GM12878 (cell line): ENCODE data around the gene CACNG1. TPM values are rescaled to one million over a fixed set of nuclear protein-coding genes. Genes with fewer than 3 reads are reported as not detected.

ENCODE experiments used
- ATAC-seq: fragments of 200-7000 bp; cut with Tn5 transposase; 3 replicates; pipeline ENCODE4 v1.9.1; 2020; ENCODE audit warnings: mild to moderate bottlenecking, moderate library complexity
- BruUV-seq: library from RNA; stranded (reverse); fragments of 400-500 nt; replicated peaks from 2 replicates; lab custom pipeline; 2021; lab: Mats Ljungman, UMichigan
- CTCF ChIA-PET: fragments of 300-600 bp; sonication (Branson Sonifier 250); formaldehyde crosslinking; extraction: SDS; loops from one replicate; lab custom pipeline; 2021; ENCODE audit warnings: inconsistent platforms; lab: Yijun Ruan, JAX
- POLR2A ChIA-PET: fragments of 350-600 bp; formaldehyde crosslinking; extraction: SDS; loops from one replicate; lab custom pipeline; 2021; ENCODE audit warnings: inconsistent platforms; lab: Charles Lee
- RAD21 ChIA-PET: fragments of 300-600 bp; sonication (Branson Sonifier 250); formaldehyde crosslinking; loops from one replicate; lab custom pipeline; 2023; ENCODE audit warnings: antibody characterized with exemption; ENCODE audit not compliant: unreplicated experiment; lab: Charles Lee
- SMC1A ChIA-PET: fragments of 300-600 bp; sonication (Branson Sonifier 250); formaldehyde crosslinking; loops from one replicate; lab custom pipeline; 2023; ENCODE audit not compliant: unreplicated experiment, uncharacterized antibody; lab: Charles Lee
- DNase-seq: peaks from one replicate; pipeline ENCODE4 v3.0.0-alpha.2; 2011; ENCODE audit warnings: low read depth, low spot score
- FAIRE-seq: peaks from 3 replicates; lab custom pipeline; 2011; peaks lifted over from hg19 to GRCh38; lab: Jason Lieb, UNC
- H2AFZ ChIP-seq: 2 replicates; pipeline ENCODE4 v1.6.0; 2011; ENCODE audit warnings: low read depth, low read length, control low read depth; ENCODE audit not compliant: control insufficient read depth
- H3K27ac ChIP-seq: 2 replicates; pipeline ENCODE4 v1.5.1; 2011; ENCODE audit warnings: control low read depth; ENCODE audit not compliant: control insufficient read depth, insufficient read depth
- H3K27me3 ChIP-seq, 2 experiments: replicated peaks in 1 of 2; 2 replicates each; pipeline versions ENCODE4 v1.6.0 to v1.6.1; 2011; ENCODE audit warnings: low read length in 1 of 2; ENCODE audit not compliant: control insufficient read depth in 2 of 2, insufficient read depth in 2 of 2
- H3K36me3 ChIP-seq, 2 experiments: 2 replicates each; pipeline ENCODE4 v1.5.1; 2011; ENCODE audit warnings: low read length in 1 of 2; ENCODE audit not compliant: control insufficient read depth in 2 of 2, insufficient read depth in 2 of 2
- H3K4me1 ChIP-seq: 2 replicates; pipeline ENCODE4 v1.6.1; 2011; ENCODE audit warnings: mild to moderate bottlenecking, low read length, moderate library complexity, mixed read lengths; ENCODE audit not compliant: control insufficient read depth, insufficient read depth
- H3K4me2 ChIP-seq: 2 replicates; pipeline ENCODE4 v1.6.0; 2011; ENCODE audit warnings: control low read depth; ENCODE audit not compliant: control insufficient read depth, insufficient read depth
- H3K4me3 ChIP-seq: fragments of 200-600 bp; sonication (generic); 2 replicates; pipeline ENCODE4 v1.5.1; 2016
- H3K79me2 ChIP-seq: 2 replicates; pipeline ENCODE4 v1.6.0; 2011; ENCODE audit warnings: low read length; ENCODE audit not compliant: control insufficient read depth, insufficient read depth
- H3K9ac ChIP-seq: 2 replicates; pipeline ENCODE4 v1.8.0; 2011; ENCODE audit warnings: low read length, control low read depth, mixed read lengths; ENCODE audit not compliant: control insufficient read depth, insufficient read depth
- H3K9me3 ChIP-seq: replicated peaks from 3 replicates; pipeline ENCODE4 v1.5.1; 2011; ENCODE audit warnings: mild to moderate bottlenecking, low read length; ENCODE audit not compliant: control insufficient read depth, insufficient read depth
- H4K20me1 ChIP-seq: 2 replicates; pipeline ENCODE4 v1.6.0; 2011; ENCODE audit not compliant: control insufficient read depth, insufficient read depth
- FOS ChIP-seq: IDR thresholded peaks from 3 replicates; pipeline ENCODE4 v1.6.1; 2011; ENCODE audit warnings: borderline replicate concordance; ENCODE audit not compliant: insufficient read length; ENCODE audit errors: extremely low read depth
- IKZF2 ChIP-seq, 2 experiments: fragments of 450-650 bp; IDR thresholded peaks; 2 replicates each; pipeline ENCODE4 v1.6.1; 2017; ENCODE audit warnings: mild to moderate bottlenecking in 2 of 2, moderate library complexity in 2 of 2
- MEF2B ChIP-seq: fragments of 450-650 bp; IDR thresholded peaks from 2 replicates; pipeline ENCODE4 v1.6.1; 2018; ENCODE audit warnings: mild to moderate bottlenecking, moderate library complexity; ENCODE audit not compliant: partially characterized antibody, poor library complexity, severe bottlenecking
- MYB ChIP-seq: fragments of 150-350 bp; IDR thresholded peaks from 2 replicates; pipeline ENCODE4 v1.6.1; 2014; ENCODE audit warnings: mild to moderate bottlenecking, low read depth, low read length, borderline replicate concordance
- NFXL1 ChIP-seq: fragments of 450-650 bp; IDR thresholded peaks from 2 replicates; pipeline ENCODE4 v1.6.1; 2017; ENCODE audit warnings: antibody characterized with exemption, mild to moderate bottlenecking, borderline replicate concordance
- YY1 ChIP-seq: IDR thresholded peaks from 2 replicates; pipeline ENCODE4 v1.6.1; 2011; ENCODE audit warnings: low read depth, mild to moderate bottlenecking, low read length
- WGBS: methylation state at CpG from one replicate; pipeline ENCODE4 v1.1.6; 2016; ENCODE audit warnings: low lambda C conversion rate; ENCODE audit not compliant: insufficient replicate concordance, insufficient coverage; ENCODE audit errors: missing lambda C conversion rate; 5-methylcytosine and 5-hydroxymethylcytosine counted together
- in situ Hi-C: fragments of 300-500 bp; cut with MboI; formaldehyde crosslinking; loops from 9 replicates; pipeline ENCODE4 v1.14.3; 2018; ENCODE audit warnings: mixed read lengths
- intact Hi-C: fragments of 100-400 bp; cut with micrococcal nuclease; formaldehyde crosslinking; loops from one replicate; pipeline ENCODE4 v1.14.2; 2022; ENCODE audit not compliant: unreplicated experiment
- polyA plus RNA-seq, 11 experiments: library from polyadenylated mRNA; depleted of rRNA in 4 of 11; unstranded in 6 of 11; stranded (reverse) in 5 of 11; fragments of >200 nt; fragmentation: Nextera tagmentation in 4 of 11; fragmentation: Illumina TruSeq in 1 of 11; extraction: Ambion mirVana in 4 of 11; extraction: Trizol in 1 of 11; gene quantifications; 1 replicate in 1 of 11; 2 replicates in 10 of 11; pipeline versions ENCODE4 v1.2.1 to v1.2.3, GENCODE V29; 2011 to 2016; ENCODE audit warnings: inconsistent platforms in 2 of 11, missing spikeins in 2 of 11, low read depth in 1 of 11
- total RNA-seq, 4 experiments: library from RNA; depleted of rRNA in 3 of 4; stranded (reverse); fragments of >200 nt in 3 of 4; fragmentation: Illumina TruSeq in 1 of 4; extraction: Trizol in 1 of 4; gene quantifications; 2 replicates each; pipeline versions ENCODE4 v1.2.1 to v1.2.3, GENCODE V29; 2013 to 2021
- TF ChIP-seq, protein P1 (sequence below): IDR thresholded peaks from 2 replicates; pipeline ENCODE4 v1.6.1; 2012; ENCODE audit warnings: low read depth, low read length, improper control_type of control experiment

CACNG1 gene
- total and polyA plus RNA-seq, 10 of the 15 experiments (the other 5 are each of a cell fraction or from before 2014, with no cell fraction given) = not detected

DNA sequence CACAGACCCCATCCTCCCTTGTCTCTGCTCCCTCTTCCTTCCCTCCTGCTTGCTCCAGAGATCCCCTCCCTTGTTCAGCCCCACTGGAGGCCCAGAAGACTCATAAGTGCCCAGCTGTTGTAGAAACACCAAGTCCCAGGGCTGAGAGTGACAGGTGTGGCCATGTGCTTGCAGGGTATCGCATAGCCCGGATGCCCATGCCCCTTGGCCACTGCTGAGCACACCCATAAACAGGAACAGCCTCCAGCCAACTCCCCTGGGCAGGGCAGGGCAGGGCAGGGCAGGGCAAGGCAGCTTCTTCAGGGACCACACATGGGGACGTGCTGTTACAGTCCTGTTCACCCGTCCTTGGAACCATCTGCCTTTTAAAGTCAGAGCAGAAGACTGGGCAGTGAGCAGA lies 2.0 kb downstream of the CACNG1 start:
- FAIRE-seq = no peak
- ChIA-PET CTCF (no interaction called here), POLR2A (no interaction called here), RAD21 (no interaction called here), SMC1A (no interaction called here)
- intact Hi-C loops (no loop called here), in situ Hi-C loops (no loop called here)
- no peak overlapping the region for H3K27ac ChIP-seq
- no peak for ATAC-seq
- no peaks in the 10 kb centered on the region for H3K79me2 ChIP-seq
- no TSS peak for BruUV-seq
- no peak overlapping the region for H3K4me3 ChIP-seq
- no peak for DNase-seq
- peaks cover 3% of the 10 kb centered on the region for H3K9me3 ChIP-seq
- TF ChIP-seq, protein P1, sequence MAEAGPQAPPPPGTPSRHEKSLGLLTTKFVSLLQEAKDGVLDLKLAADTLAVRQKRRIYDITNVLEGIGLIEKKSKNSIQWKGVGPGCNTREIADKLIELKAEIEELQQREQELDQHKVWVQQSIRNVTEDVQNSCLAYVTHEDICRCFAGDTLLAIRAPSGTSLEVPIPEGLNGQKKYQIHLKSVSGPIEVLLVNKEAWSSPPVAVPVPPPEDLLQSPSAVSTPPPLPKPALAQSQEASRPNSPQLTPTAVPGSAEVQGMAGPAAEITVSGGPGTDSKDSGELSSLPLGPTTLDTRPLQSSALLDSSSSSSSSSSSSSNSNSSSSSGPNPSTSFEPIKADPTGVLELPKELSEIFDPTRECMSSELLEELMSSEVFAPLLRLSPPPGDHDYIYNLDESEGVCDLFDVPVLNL = no peak
- TF ChIP-seq MEF2B (no peak), NFXL1 (no peak), MYB (no peak), YY1 (no peak)
- H3K27me3 ChIP-seq = no peaks in the 10 kb centered on the region
- H3K4me1 ChIP-seq = no peaks in the 10 kb centered on the region
- H3K4me2 ChIP-seq = no peak overlapping the region
- no peak overlapping the region for H2AFZ ChIP-seq
- 26% methylated on average over 4 of the region's 4 CpGs for WGBS
- no peaks in the 10 kb centered on the region for H4K20me1 ChIP-seq
- H3K9ac ChIP-seq = no peak overlapping the region
- H3K36me3 ChIP-seq = no peaks in the 10 kb centered on the region

- ChIA-PET CTCF (interaction anchor here (0.9 kb wide), 1 partner anchor 9 kb away, joined by 3 read pairs; no protein-coding TSS in a partner anchor), RAD21 (interaction anchor here (0.5 to 1.0 kb wide), 2 partner anchors 35 to 56 kb away, joined by 3 read pairs; no protein-coding TSS in a partner anchor), SMC1A (interaction anchor here (1.2 to 1.6 kb wide), 2 partner anchors 9 to 33 kb away, joined by 3 to 4 read pairs; no protein-coding TSS in a partner anchor), POLR2A (interaction anchor here (1.7 kb wide), 1 partner anchor 12 kb away, joined by 3 read pairs; no protein-coding TSS in a partner anchor)
- H3K9ac ChIP-seq = no peak overlapping the region
- TF ChIP-seq FOS (no peak), IKZF2 (IDR thresholded peaks at IDR 0.05) (peak in 1 of 2 experiments; percentile 25; a peak in 2 of 4 replicates)
- no peaks in the 10 kb centered on the region for H4K20me1 ChIP-seq
- H3K4me2 ChIP-seq = no peak overlapping the region
- H3K4me1 ChIP-seq = peaks cover 7% of the 10 kb centered on the region
- WGBS = 0% methylated on average over 1 of the region's 1 CpG
- H3K27me3 ChIP-seq = no peaks in the 10 kb centered on the region
- intact Hi-C loops (no loop called here), in situ Hi-C loops (no loop called here)
- FAIRE-seq (no peak), DNase-seq (no peak), ATAC-seq (no peak)
- H3K9me3 ChIP-seq = peaks cover 3% of the 10 kb centered on the region
- no peaks in the 10 kb centered on the region for H3K36me3 ChIP-seq
- H3K79me2 ChIP-seq = no peaks in the 10 kb centered on the region
- H3K27ac ChIP-seq = no peak overlapping the region
- H2AFZ ChIP-seq = no peak overlapping the region
- no peak overlapping the region for H3K4me3 ChIP-seq
- no TSS peak for BruUV-seq
Observed at GRCh38 chr17:67047382-67047781, 3.0 kb downstream of the CACNG1 start.
